DMS53 (cell line): ENCODE data around the gene FER1L5.

Experiments
- DNase-seq: peaks from one replicate; lab custom pipeline; 2025; lab: John Stamatoyannopoulos, UW

FER1L5 gene

DNA sequence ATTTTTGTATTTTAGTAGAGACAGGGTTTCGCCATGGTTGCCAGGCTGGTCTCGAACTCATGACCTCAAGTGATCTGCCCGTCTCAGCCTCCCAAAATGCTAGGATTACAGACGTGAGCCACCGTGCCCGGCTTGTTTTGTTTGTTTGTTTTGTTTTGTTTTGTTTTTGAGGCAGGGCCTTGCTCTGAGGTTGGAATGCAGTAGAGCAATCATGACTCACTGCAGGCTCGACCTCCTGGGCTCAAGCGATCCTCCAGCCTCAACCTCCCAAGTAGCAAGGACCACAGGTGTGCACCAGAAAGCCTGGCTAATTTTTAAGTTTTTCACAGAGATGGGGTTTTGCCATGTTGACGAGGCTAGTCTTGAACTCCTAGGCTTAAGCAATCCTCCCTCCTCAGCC, 109.2 kb downstream of the FER1L5 start:
- DNase-seq = no peak

GRCh38 chr2:96753661-96754282, 111.2 kb downstream of the FER1L5 start:
- no peak for DNase-seq

- no peak for DNase-seq
These were observed 111.8 kb downstream of the FER1L5 start for GRCh38 chr2:96754317-96754716.
